Glomerular endothelial cell (primary cell): ENCODE data around the gene CSRNP2. TPM values are rescaled to one million over a fixed set of nuclear protein-coding genes. Genes with fewer than 3 reads are reported as not detected.
"Not testable (repeated sequence)": the region's sequence is repeated elsewhere in the genome, so short reads cannot be mapped to it uniquely, and the experiment has no call there.

Source experiments
- DNase-seq: peaks from one replicate; pipeline ENCODE4 v3.0.0-alpha.2; 2011; ENCODE audit warnings: low read depth, low spot score; ENCODE audit errors: extremely low read depth
- total RNA-seq: library from RNA; depleted of rRNA; stranded (reverse); fragments of >200 nt; gene quantifications from 2 replicates; pipeline ENCODE4 v1.2.3, GENCODE V29; 2015

Gene CSRNP2
- total RNA-seq, 1 donor from 2014 or later: 41.3 TPM

- no peak for DNase-seq
These were observed 55.1 kb downstream of the CSRNP2 start for GRCh38 chr12:51028126-51028812.

GRCh38 chr12:51027342-51027835 lies 56.0 kb downstream of the CSRNP2 start:
- DNase-seq: no peak

- no peak for DNase-seq
These were observed 57.4 kb downstream of the CSRNP2 start, which contains the start of gene SLC11A2 for GRCh38 chr12:51025836-51026638. SLC11A2 (minus strand) TSS chr12:51026384; CDS start chr12:51010728, 15,656 bp downstream.

GRCh38 chr12:51025338-51025835 lies 58.0 kb downstream of the CSRNP2 start:
- no peak for DNase-seq

- DNase-seq: no peak
These were observed 59.6 kb downstream of the CSRNP2 start for GRCh38 chr12:51023625-51024382.

- DNase-seq: no peak
These were observed 61.7 kb downstream of the CSRNP2 start for GRCh38 chr12:51021694-51022093.

- DNase-seq: no peak
These were observed 62.8 kb downstream of the CSRNP2 start for GRCh38 chr12:51020448-51021182.

GRCh38 chr12:51019927-51020326 lies 63.5 kb downstream of the CSRNP2 start:
- DNase-seq: no peak

- DNase-seq: no peak
These were observed 64.4 kb downstream of the CSRNP2 start for GRCh38 chr12:51018956-51019355.

GRCh38 chr12:51017452-51017851 lies 65.9 kb downstream of the CSRNP2 start:
- no peak for DNase-seq

GRCh38 chr12:51014467-51014866 lies 68.9 kb downstream of the CSRNP2 start:
- not testable (repeated sequence) for DNase-seq

- DNase-seq: no peak
These were observed 70.0 kb downstream of the CSRNP2 start for GRCh38 chr12:51013441-51013840.

GRCh38 chr12:51012570-51013236 lies 70.7 kb downstream of the CSRNP2 start:
- DNase-seq: no peak

- no peak for DNase-seq
These were observed 71.4 kb downstream of the CSRNP2 start for GRCh38 chr12:51011955-51012354.

Other genes with a start within 250 kb of the CSRNP2 start
- not detected in 2 replicates for gene TMPRSS12, start 240.7 kb downstream of the CSRNP2 start, total RNA-seq
- gene HIGD1C, start 131.1 kb downstream of the CSRNP2 start, total RNA-seq: not detected in 2 replicates
- 21.2 and 26.6 TPM in 2 replicates for gene SLC11A2, start 57.2 kb downstream of the CSRNP2 start, total RNA-seq
- gene LETMD1, start 35.3 kb downstream of the CSRNP2 start, total RNA-seq: 28.0 and 34.6 TPM in 2 replicates
- 15.7 and 17.0 TPM in 2 replicates for gene TFCP2, start 89.5 kb upstream of the CSRNP2 start, total RNA-seq
- gene POU6F1, start 134.5 kb upstream of the CSRNP2 start, total RNA-seq: 6.7 and 13.2 TPM in 2 replicates
- gene DAZAP2, start 155.2 kb upstream of the CSRNP2 start, total RNA-seq: 204 and 248 TPM in 2 replicates
- gene SMAGP, start 186.8 kb upstream of the CSRNP2 start, total RNA-seq: 15.4 and 27.2 TPM in 2 replicates
- gene BIN2, start 240.6 kb upstream of the CSRNP2 start, total RNA-seq: not detected in 2 replicates